ENCODE measurements around the gene UPP2.

Gene UPP2

GRCh38 chr2:158140201-158140600, 38.5 kb downstream of the UPP2 start:
- Histone ChIP-seq H3K4me3 (ENCODE audit: severe bottlenecking) (no peak overlapping the region), H3K27ac (ENCODE audit: poor library complexity, severe bottlenecking) (no peak overlapping the region), H3K9me3 (ENCODE audit: severe bottlenecking) (no peaks in the 10 kb centered on the region), H3K4me1 (ENCODE audit: insufficient read depth, poor library complexity, severe bottlenecking) (no peaks in the 10 kb centered on the region), H3K27me3 (ENCODE audit: insufficient read depth, poor library complexity, severe bottlenecking) (no peaks in the 10 kb centered on the region), H3K36me3 (ENCODE audit: low read depth) (no peaks in the 10 kb centered on the region)
- no peak for TF ChIP-seq CTCF (IDR thresholded peaks at IDR 0.05; ENCODE audit: poor library complexity, severe bottlenecking)
- DNase-seq (ENCODE audit: low spot score): no peak
- no peak for ATAC-seq (ENCODE audit: low read depth)

GRCh38 chr2:158142165-158142564, 40.5 kb downstream of the UPP2 start:
- H3K27ac ChIP-seq (ENCODE audit: poor library complexity, severe bottlenecking): no peak overlapping the region
- H3K27me3 ChIP-seq (ENCODE audit: insufficient read depth, poor library complexity, severe bottlenecking): no peaks in the 10 kb centered on the region
- no peaks in the 10 kb centered on the region for H3K4me1 ChIP-seq (ENCODE audit: insufficient read depth, poor library complexity, severe bottlenecking)
- H3K4me3 ChIP-seq (ENCODE audit: severe bottlenecking): no peak overlapping the region
- no peak for TF ChIP-seq CTCF (IDR thresholded peaks at IDR 0.05; ENCODE audit: poor library complexity, severe bottlenecking)
- no peaks in the 10 kb centered on the region for H3K9me3 ChIP-seq (ENCODE audit: severe bottlenecking)
- no peaks in the 10 kb centered on the region for H3K36me3 ChIP-seq (ENCODE audit: low read depth)
- ATAC-seq (ENCODE audit: low read depth) (no peak), DNase-seq (ENCODE audit: low spot score) (no peak)

- no peak overlapping the region for H3K27ac ChIP-seq (ENCODE audit: poor library complexity, severe bottlenecking)
- H3K36me3 ChIP-seq (ENCODE audit: low read depth): no peaks in the 10 kb centered on the region
- H3K27me3 ChIP-seq (ENCODE audit: insufficient read depth, poor library complexity, severe bottlenecking): no peaks in the 10 kb centered on the region
- no peak for TF ChIP-seq CTCF (IDR thresholded peaks at IDR 0.05; ENCODE audit: poor library complexity, severe bottlenecking)
- ATAC-seq (ENCODE audit: low read depth): no peak
- no peaks in the 10 kb centered on the region for H3K9me3 ChIP-seq (ENCODE audit: severe bottlenecking)
- no peak overlapping the region for H3K4me3 ChIP-seq (ENCODE audit: severe bottlenecking)
- DNase-seq (ENCODE audit: low spot score): no peak
- no peaks in the 10 kb centered on the region for H3K4me1 ChIP-seq (ENCODE audit: insufficient read depth, poor library complexity, severe bottlenecking)
These were observed 41.1 kb downstream of the UPP2 start for GRCh38 chr2:158142568-158143332.

- TF ChIP-seq CTCF (IDR thresholded peaks at IDR 0.05; ENCODE audit: poor library complexity, severe bottlenecking): no peak
- no peak for ATAC-seq (ENCODE audit: low read depth)
These were observed 42.2 kb downstream of the UPP2 start for GRCh38 chr2:158143703-158144360.

More at GRCh38 chr2:158143703-158144360, 42.2 kb downstream of the UPP2 start:
- Histone ChIP-seq H3K9me3 (ENCODE audit: severe bottlenecking) (no peaks in the 10 kb centered on the region), H3K36me3 (ENCODE audit: low read depth) (no peaks in the 10 kb centered on the region), H3K27me3 (ENCODE audit: insufficient read depth, poor library complexity, severe bottlenecking) (no peaks in the 10 kb centered on the region), H3K27ac (ENCODE audit: poor library complexity, severe bottlenecking) (no peak overlapping the region), H3K4me1 (ENCODE audit: insufficient read depth, poor library complexity, severe bottlenecking) (no peaks in the 10 kb centered on the region), H3K4me3 (ENCODE audit: severe bottlenecking) (no peak overlapping the region)
- DNase-seq (ENCODE audit: low spot score): no peak

All from RWPE2 (cell line).